ENCODE data around the gene SFXN3. TPM values are rescaled to one million over a fixed set of nuclear protein-coding genes. Genes with fewer than 3 reads are reported as not detected.

The SFXN3 gene
- total RNA-seq, 6 donors from 2014 or later = 59.6 to 360 (median 100) TPM

DNA sequence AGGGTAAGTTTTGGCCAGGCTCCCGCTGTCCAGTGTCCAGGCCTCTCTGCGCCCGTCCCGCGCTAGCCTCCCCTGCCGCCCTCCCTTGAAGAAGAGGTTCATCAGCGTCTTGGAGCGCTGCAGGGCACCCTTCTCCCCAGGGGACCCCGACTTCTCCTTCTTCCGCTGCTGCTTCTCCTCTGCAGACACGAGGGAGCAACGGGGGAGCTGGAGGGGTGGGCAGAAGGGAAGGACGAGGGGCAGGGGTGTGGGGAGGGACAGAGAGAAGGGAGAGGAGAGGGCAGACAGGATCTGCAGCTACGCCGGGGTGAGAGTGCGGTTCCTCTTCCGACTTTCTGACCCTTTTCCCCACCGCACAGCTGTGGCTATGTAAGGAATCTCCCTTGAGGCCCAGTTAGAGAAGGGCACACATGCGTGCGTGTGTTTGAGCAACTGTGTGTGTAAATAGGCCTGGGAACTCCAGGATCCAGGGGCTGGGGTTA is 12.9 kb upstream of the SFXN3 start:
- Histone ChIP-seq H3K36me3 (no peaks in the 10 kb centered on the region), H3K9me3 (no peaks in the 10 kb centered on the region), H3K27ac (no peak overlapping the region), H3K27me3 (peaks cover 0 to 5% (median 2%) of the 10 kb centered on the region in 4 donors), H3K4me3 (no peak overlapping the region), H3K4me1 (peaks cover 11 to 18% (median 12%) of the 10 kb centered on the region in 4 donors)
- WGBS, 2 donors = 44 to 46% methylated on average over 20 of the region's 20 CpGs
- no peak for ATAC-seq (ENCODE audit: low FRiP score in 2 of 2)
- DNase-seq = peak in 1 of 2 donors; percentile 62
- TF ChIP-seq POLR2A (IDR thresholded peaks at IDR 0.05) = no peak
- TF ChIP-seq POLR2AphosphoS5 (IDR thresholded peaks at IDR 0.05) = no peak
- TF ChIP-seq EP300 (IDR thresholded peaks at IDR 0.05) = no peak
- no peak for TF ChIP-seq CTCF (IDR thresholded peaks at IDR 0.05)

DNA sequence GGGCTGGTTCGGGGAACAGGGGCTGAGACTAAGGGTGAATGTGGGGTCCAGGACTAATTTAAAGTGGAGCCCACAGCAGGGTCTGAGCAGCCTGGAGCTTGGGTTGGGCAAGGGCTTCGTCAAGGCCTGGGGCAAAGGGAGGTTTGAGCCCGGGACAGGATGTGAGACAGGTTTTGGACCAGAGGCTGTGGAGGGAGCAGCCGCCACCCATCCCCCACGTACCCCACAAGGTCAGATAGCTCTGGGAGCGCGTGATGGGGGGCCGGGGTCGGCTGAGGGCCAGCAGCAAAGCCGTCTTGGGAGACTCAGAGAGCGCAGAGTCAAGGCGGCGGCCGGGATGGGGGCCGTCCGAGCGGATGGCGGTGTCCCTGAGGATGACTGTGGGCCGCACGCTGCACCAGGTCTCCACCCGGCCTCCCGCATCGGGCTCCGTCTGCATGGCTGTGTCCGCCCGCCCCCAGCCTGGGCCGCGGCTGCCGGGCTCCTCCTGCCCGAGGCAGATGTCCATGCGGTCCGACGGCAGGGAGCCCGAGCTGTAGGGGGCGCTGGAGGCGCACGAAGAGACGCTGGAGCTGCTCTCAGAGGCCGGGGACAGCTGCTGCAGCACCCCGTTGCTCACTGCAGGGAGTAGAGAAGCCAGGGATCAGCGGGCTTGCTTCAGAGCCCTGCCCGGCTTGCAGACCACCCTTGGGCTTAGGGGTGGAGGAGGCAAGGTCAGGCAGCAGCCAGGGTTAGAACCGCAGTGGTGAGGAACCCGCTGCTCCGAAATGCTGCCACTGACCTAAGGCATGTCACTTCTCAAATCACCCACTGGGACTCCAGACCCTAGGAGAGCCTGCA is 12.2 kb upstream of the SFXN3 start:
- TF ChIP-seq POLR2A (IDR thresholded peaks at IDR 0.05) = no peak
- no peak for TF ChIP-seq EP300 (IDR thresholded peaks at IDR 0.05)
- TF ChIP-seq CTCF (IDR thresholded peaks at IDR 0.05) = peak; percentile 59 to 85 (median 80)
- no peak for TF ChIP-seq POLR2AphosphoS5 (IDR thresholded peaks at IDR 0.05)
- Histone ChIP-seq H3K9me3 (no peaks in the 10 kb centered on the region), H3K27ac (no peak overlapping the region), H3K4me1 (peaks cover 6 to 14% (median 8%) of the 10 kb centered on the region in 4 donors), H3K27me3 (peaks cover 0 to 5% (median 2%) of the 10 kb centered on the region in 4 donors), H3K4me3 (no peak overlapping the region), H3K36me3 (no peaks in the 10 kb centered on the region)
- peak; percentile 2 to 88 for ATAC-seq (ENCODE audit: low FRiP score in 2 of 2)
- 23 to 39% methylated on average over 18 to 24 of the region's 45 CpGs for WGBS, 2 donors
- peak; percentile 82 to 95 for DNase-seq

DNA sequence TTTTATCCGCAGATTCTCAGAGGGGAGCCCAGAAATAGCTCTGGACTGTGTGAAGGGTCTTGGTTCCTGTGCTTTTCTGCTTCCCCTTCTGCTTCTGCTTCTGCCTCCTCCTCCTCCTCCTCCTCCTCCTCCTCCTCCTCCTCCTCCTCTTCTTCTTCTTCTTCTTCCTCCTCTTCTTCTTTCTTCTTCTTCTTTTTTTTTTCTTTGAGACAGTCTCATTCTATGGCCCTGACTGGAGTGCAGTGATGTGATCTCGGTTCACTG is 11.7 kb upstream of the SFXN3 start:
- H3K27ac ChIP-seq = no peak overlapping the region
- ATAC-seq (ENCODE audit: low FRiP score in 2 of 2) = no peak
- no peaks in the 10 kb centered on the region for H3K36me3 ChIP-seq
- no peak for DNase-seq
- peaks cover 0 to 5% (median 2%) of the 10 kb centered on the region in 4 donors for H3K27me3 ChIP-seq
- H3K4me3 ChIP-seq = no peak overlapping the region
- H3K4me1 ChIP-seq = peaks cover 6 to 9% (median 8%) of the 10 kb centered on the region in 4 donors
- 34 to 38% methylated on average over 2 of the region's 2 CpGs for WGBS, 2 donors
- H3K9me3 ChIP-seq = no peaks in the 10 kb centered on the region
- TF ChIP-seq EP300 (IDR thresholded peaks at IDR 0.05) (no peak), POLR2A (IDR thresholded peaks at IDR 0.05) (no peak), CTCF (IDR thresholded peaks at IDR 0.05) (no peak), POLR2AphosphoS5 (IDR thresholded peaks at IDR 0.05) (no peak)

DNA sequence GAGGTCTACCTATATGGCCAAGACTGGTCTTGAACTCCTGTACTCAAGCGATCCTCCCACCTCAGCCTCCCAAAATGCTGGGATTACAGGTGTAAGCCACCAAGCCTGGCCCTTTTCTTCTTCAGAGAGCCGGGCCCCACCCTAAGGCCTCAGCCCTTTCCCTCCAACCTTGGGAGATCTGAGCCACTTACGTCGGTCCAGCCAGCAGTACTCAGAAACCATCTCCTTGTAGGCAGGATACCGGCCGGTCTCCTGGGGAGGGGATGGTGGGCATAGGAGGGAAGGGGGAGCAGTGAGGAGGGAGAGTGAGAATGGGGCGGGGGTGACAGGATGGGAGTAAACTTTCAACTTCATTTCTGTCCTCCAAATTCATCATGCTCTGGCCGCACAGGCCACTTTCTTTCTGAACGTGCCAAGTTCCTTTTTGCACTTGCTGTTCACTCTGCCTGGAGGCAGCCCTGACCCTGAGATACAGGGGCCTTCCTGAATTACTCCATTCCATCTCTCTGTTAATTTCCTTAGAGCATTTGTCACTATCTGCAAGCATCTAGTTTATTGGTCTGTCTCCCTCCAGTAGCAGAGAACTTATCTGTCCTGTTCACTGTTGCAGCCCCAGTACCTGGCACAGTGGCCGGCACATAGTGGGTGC is 10.5 kb upstream of the SFXN3 start:
- ATAC-seq (ENCODE audit: low FRiP score in 2 of 2) = no peak
- WGBS, 2 donors = 77 to 87% methylated on average over 10 of the region's 10 CpGs
- H3K4me3 ChIP-seq = no peak overlapping the region
- H3K27ac ChIP-seq = no peak overlapping the region
- TF ChIP-seq EP300 (IDR thresholded peaks at IDR 0.05) = no peak
- TF ChIP-seq POLR2AphosphoS5 (IDR thresholded peaks at IDR 0.05) = no peak
- no peak for TF ChIP-seq CTCF (IDR thresholded peaks at IDR 0.05)
- TF ChIP-seq POLR2A (IDR thresholded peaks at IDR 0.05) = no peak
- H3K36me3 ChIP-seq = no peaks in the 10 kb centered on the region
- peaks cover 0 to 5% (median 2%) of the 10 kb centered on the region in 4 donors for H3K27me3 ChIP-seq
- H3K4me1 ChIP-seq = peaks cover 6 to 9% (median 8%) of the 10 kb centered on the region in 4 donors
- H3K9me3 ChIP-seq = no peaks in the 10 kb centered on the region
- DNase-seq = no peak

All from upper lobe of left lung (tissue), 6 donors.